OCI-LY3 (cell line): ENCODE results near the gene SPOUT1.

ENCODE experiments used
- H2AFZ ChIP-seq: fragments of 200-600, 300-600 bp; shearing (Covaris generic); 2 replicates; pipeline ENCODE4 v1.6.0; 2014; ENCODE audit warnings: antibody characterized with exemption, low read depth, low read length
- H3K27ac ChIP-seq: fragments of 200-600, 300-600 bp; sonication (generic); 2 replicates; pipeline ENCODE4 v1.5.1; 2014; ENCODE audit warnings: mild to moderate bottlenecking, low read length, moderate library complexity, mixed read lengths
- H3K27me3 ChIP-seq: fragments of 200-600, 300-600 bp; sonication (generic); 2 replicates; pipeline ENCODE4 v1.6.1; 2014; ENCODE audit warnings: low read depth, low read length, mixed read lengths
- H3K36me3 ChIP-seq: fragments of 200-600, 300-600 bp; sonication (generic); replicated peaks from 2 replicates; pipeline ENCODE3; 2014; ENCODE audit warnings: low read depth, low read length, mixed read lengths
- H3K4me1 ChIP-seq: fragments of 300-600, 200-600 bp; sonication (generic); 2 replicates; pipeline ENCODE4 v1.6.1; 2014; ENCODE audit warnings: low read length, mixed read lengths
- H3K4me2 ChIP-seq: fragments of 200-600, 300-600 bp; sonication (generic); 2 replicates; pipeline ENCODE4 v1.6.1; 2014; ENCODE audit warnings: low read length, mixed read lengths
- H3K4me3 ChIP-seq: fragments of 300-600, 200-600 bp; sonication (generic); 2 replicates; pipeline ENCODE4 v1.5.1; 2014; ENCODE audit warnings: antibody characterized with exemption, mild to moderate bottlenecking, low read length, moderate library complexity
- H3K79me2 ChIP-seq: fragments of 300-600, 200-600 bp; shearing (Covaris generic); 2 replicates; pipeline ENCODE4 v1.6.1; 2014; ENCODE audit warnings: mild to moderate bottlenecking, low read length, mixed read lengths
- H3K9ac ChIP-seq: fragments of 300-600, 200-600 bp; shearing (Covaris generic); 2 replicates; pipeline ENCODE4 v1.6.0; 2014; ENCODE audit warnings: mild to moderate bottlenecking, low read length, moderate library complexity
- H3K9me3 ChIP-seq: fragments of 200-600, 300-600 bp; shearing (Covaris generic); 2 replicates; pipeline ENCODE4 v1.6.1; 2014; ENCODE audit warnings: low read length, mixed read lengths; ENCODE audit not compliant: insufficient read depth
- H4K20me1 ChIP-seq: fragments of 200-600, 300-600 bp; sonication (generic); 2 replicates; pipeline ENCODE4 v1.6.1; 2016; ENCODE audit warnings: low read length, mixed read lengths; ENCODE audit not compliant: insufficient read depth
- EZH2phosphoT487 ChIP-seq: fragments of 200-600 bp; shearing (Covaris generic); IDR thresholded peaks from 2 replicates; pipeline ENCODE4 v1.6.1; 2018; ENCODE audit warnings: antibody characterized with exemption, mixed run types, low read depth
- TF ChIP-seq, protein P1 (sequence below): fragments of 200-600, 300-600 bp; sonication (generic); IDR thresholded peaks from 2 replicates; pipeline ENCODE4 v1.5.1; 2014; ENCODE audit warnings: antibody characterized with exemption, low read length, low read depth

The SPOUT1 gene

DNA sequence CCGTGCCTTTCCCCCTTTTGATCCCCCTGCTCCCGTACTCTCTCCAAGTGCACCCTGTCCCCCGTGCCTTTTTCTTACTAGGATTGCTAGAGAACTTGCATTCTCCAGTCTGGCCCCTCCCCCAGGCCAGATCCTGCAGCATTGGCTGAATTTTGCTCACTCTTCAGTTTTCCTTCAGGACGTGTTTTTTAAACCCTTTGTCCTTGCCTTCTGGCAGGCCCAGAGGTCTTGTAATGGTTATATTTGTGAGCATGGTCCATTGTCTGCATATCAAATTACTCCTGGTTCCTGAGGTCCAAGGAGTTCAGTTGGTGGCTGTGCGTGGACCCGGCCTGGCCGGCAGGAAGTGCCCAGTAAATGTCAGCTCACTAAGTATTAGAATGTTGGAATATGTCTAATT, 41.9 kb downstream of the SPOUT1 start:
- Histone ChIP-seq H3K9ac (peak overlapping the region; percentile 80), H3K27me3 (no peaks in the 10 kb centered on the region), H3K4me3 (peak overlapping the region; percentile 92), H3K79me2 (peaks cover 16% of the 10 kb centered on the region), H2AFZ (no peak overlapping the region), H3K36me3 (peaks cover 7% of the 10 kb centered on the region), H3K4me1 (peaks cover 21% of the 10 kb centered on the region), H4K20me1 (no peaks in the 10 kb centered on the region), H3K9me3 (no peaks in the 10 kb centered on the region), H3K4me2 (peak overlapping the region; percentile 94), H3K27ac (no peak overlapping the region)
- TF ChIP-seq, protein P1, sequence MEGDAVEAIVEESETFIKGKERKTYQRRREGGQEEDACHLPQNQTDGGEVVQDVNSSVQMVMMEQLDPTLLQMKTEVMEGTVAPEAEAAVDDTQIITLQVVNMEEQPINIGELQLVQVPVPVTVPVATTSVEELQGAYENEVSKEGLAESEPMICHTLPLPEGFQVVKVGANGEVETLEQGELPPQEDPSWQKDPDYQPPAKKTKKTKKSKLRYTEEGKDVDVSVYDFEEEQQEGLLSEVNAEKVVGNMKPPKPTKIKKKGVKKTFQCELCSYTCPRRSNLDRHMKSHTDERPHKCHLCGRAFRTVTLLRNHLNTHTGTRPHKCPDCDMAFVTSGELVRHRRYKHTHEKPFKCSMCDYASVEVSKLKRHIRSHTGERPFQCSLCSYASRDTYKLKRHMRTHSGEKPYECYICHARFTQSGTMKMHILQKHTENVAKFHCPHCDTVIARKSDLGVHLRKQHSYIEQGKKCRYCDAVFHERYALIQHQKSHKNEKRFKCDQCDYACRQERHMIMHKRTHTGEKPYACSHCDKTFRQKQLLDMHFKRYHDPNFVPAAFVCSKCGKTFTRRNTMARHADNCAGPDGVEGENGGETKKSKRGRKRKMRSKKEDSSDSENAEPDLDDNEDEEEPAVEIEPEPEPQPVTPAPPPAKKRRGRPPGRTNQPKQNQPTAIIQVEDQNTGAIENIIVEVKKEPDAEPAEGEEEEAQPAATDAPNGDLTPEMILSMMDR: no peak
- TF ChIP-seq EZH2phosphoT487: no peak

DNA sequence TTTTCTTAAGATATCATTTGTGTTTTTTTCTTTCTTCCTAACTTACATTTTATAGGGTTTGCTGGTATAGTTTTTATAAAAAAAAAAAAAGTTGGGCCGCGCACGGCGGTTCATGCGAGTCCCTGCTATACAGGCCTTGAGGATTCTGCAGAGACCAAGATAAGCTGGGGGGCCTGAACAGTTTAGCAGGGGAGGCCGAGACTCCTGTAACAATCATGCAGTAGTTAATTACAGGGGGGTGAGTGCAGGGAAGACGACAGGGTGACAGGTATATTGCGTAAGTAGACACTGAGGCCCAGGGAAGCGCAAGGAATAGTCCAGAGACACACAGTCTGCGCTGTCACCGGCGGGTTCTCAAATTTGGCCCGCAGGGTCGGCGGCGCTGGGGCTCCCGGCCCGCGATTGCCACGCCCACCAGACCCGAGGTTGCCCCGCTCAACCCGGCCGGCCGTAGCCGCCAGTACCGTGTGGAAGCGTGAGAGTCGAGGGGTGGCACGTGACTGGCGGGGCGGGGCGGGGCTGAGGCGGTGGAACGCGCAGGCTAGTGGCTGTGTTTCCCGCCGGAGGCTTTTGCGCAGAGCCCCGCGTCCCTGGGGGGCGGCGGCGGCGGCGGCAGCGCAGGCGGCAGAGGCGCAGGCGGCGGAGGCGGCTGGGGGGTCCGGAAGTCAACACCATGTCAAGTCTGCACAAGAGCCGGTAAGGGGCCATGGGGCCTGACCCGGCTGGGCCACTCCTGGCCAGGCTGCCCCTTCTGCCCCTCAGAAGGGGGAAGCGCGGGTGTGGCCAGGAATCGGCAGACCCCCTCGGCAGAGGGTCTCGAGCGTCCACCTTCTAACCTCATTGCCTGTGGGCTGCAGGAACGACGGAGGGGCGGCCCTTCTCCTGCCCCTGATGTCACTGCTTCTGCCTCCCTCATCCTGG, 42.7 kb downstream of the SPOUT1 start, which contains the start of gene TBC1D13:
TSS of gene TBC1D13 (plus strand) at position 573 of the 921 bp plus-strand sequence. CDS start at position 674, 101 bp downstream.
- TF ChIP-seq EZH2phosphoT487: no peak
- TF ChIP-seq, protein P1: no peak
- H3K4me1 ChIP-seq: peaks cover 21% of the 10 kb centered on the region

DNA sequence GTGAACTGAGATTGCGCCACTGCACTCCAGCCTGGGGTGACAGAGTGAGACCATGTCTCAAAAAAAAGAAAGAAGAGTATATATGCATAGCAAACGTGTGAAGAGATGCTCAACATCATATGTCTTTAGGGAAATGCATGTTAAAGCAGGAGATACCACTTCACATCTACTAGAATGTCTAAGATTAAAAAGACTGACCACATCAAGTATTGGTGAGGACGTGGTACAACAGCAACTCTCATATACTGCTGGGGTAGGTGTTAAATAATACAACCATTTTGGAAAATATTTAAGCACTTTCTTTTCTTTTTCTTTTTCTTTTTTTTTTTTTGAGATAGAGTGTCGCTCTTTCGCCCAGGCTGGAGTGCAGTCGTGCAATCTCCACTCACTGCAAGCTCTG, 44.2 kb downstream of the SPOUT1 start:
- H2AFZ ChIP-seq: no peak overlapping the region
- no peak overlapping the region for H3K9ac ChIP-seq
- H4K20me1 ChIP-seq: no peaks in the 10 kb centered on the region
- H3K79me2 ChIP-seq: peaks cover 16% of the 10 kb centered on the region
- H3K27me3 ChIP-seq: no peaks in the 10 kb centered on the region
- H3K4me2 ChIP-seq: no peak overlapping the region
- H3K27ac ChIP-seq: no peak overlapping the region
- H3K36me3 ChIP-seq: no peaks in the 10 kb centered on the region
- no peak overlapping the region for H3K4me3 ChIP-seq
- H3K9me3 ChIP-seq: no peaks in the 10 kb centered on the region
- peaks cover 27% of the 10 kb centered on the region for H3K4me1 ChIP-seq
- TF ChIP-seq, protein P1: no peak

More for the DNA sequence above, 42.7 kb downstream of the SPOUT1 start, which contains the start of gene TBC1D13:
- Histone ChIP-seq H3K27ac (peak within 1 kb of the TSS; percentile 37), H4K20me1 (no peaks in the 10 kb centered on the region), H3K9me3 (no peaks in the 10 kb centered on the region), H3K4me3 (peak within 1 kb of the TSS; percentile 92), H3K27me3 (no peaks in the 10 kb centered on the region), H2AFZ (peak within 1 kb of the TSS; percentile 93), H3K9ac (peak within 1 kb of the TSS; percentile 80), H3K4me2 (peak within 1 kb of the TSS; percentile 94), H3K79me2 (peaks cover 16% of the 10 kb centered on the region), H3K36me3 (no peaks in the 10 kb centered on the region)

DNA sequence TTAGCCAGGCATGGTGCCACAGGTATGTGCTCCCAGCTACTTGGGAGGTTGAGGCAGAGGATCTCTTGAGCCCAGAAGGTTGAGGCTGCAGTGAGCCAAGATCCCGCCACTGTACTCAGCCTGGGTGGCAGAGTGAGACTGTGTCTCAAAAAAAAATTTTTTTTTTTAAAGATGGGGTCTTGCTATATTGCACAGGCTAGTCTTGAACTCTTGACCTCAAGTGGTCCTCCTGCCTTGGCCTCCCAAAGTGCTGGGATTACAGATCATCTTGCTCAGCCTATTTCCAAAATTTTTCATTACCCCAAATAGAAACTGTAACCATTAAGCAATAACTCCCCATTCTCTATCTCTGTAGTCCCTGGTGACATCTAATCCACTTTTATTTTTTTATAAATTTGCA, 46.9 kb downstream of the SPOUT1 start:
- peaks cover 6% of the 10 kb centered on the region for H3K79me2 ChIP-seq
- no peaks in the 10 kb centered on the region for H3K27me3 ChIP-seq
- no peak overlapping the region for H3K4me2 ChIP-seq
- no peaks in the 10 kb centered on the region for H4K20me1 ChIP-seq
- peaks cover 19% of the 10 kb centered on the region for H3K4me1 ChIP-seq
- no peak overlapping the region for H3K4me3 ChIP-seq
- TF ChIP-seq, protein P1: no peak
- no peak for TF ChIP-seq EZH2phosphoT487
- no peak overlapping the region for H3K9ac ChIP-seq
- H3K27ac ChIP-seq: no peak overlapping the region
- no peaks in the 10 kb centered on the region for H3K36me3 ChIP-seq
- no peak overlapping the region for H2AFZ ChIP-seq
- no peaks in the 10 kb centered on the region for H3K9me3 ChIP-seq
